ENCODE results near the gene LINGO1.

The LINGO1 gene

GRCh38 chr15:77567202-77567601 lies 65.5 kb downstream of the LINGO1 start:
- no peak for DNase-seq

DNA sequence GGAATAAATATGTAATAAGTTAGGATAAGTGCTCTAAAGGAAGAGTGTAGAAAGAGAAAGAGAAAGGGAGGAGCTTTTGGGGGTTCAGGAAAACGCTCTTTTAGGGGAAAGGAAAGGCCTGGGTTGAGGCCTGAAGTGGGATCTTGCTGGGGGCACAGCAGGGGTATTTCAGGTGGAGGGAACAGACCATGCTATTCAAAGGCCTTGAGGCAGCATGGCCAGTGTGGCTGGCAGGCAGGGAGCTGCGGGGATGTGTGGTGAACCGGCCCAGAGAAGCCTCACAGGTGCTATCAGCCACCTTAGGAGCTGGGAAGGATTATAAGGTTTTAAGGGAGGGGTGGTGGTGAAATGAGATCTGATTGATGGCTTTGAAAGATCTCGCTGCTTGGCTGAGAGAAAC lies 66.6 kb downstream of the LINGO1 start:
- DNase-seq: no peak

GRCh38 chr15:77565378-77565915 lies 67.3 kb downstream of the LINGO1 start:
- DNase-seq: no peak

DNA sequence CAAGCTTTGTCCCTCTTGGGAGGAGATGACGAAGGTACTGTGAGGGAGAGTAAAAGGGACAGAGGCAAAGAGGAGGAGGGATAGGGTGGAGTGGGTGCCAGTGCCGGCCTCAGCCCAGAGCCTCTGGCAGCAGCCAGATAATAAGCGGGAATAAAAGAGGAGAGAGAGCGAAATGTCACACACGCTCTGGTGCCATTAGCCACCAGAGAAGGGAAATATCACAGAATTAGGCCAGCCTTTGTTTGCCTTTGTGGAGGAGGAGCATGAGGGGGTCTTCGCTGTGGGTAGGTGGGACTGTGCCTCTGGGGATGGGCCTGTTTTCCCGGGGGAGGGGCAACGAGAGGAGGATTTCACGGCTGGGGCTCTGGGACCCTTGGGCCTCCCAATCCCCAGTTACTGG lies 67.8 kb downstream of the LINGO1 start:
- DNase-seq: no peak

GRCh38 chr15:77564341-77564740 lies 68.4 kb downstream of the LINGO1 start:
- DNase-seq: no peak

DNA sequence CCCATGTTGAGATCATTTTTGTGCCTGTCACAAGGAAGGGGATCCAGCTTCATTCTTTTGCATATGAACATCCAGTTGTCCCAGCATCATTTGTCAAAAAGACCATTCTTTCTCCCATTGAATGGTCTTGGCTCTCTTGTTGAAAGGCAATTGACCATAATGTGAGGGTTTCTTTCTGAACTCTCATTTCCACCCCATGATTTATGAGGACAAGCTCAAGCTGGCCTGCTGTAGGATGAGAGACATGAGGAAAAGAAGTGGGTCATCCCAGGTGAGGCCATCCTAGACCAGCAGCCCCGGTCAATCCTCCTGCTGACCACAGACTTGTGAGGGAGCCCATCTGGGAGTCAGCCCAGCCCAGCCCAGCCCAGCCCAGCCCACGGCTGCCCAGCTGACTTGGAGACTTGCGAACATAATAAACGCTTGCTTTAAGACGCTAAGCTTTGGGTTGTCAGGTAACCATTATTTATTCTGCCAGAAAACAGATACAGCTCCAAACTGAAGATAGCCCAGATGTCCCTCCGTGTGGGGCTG lies 69.0 kb downstream of the LINGO1 start:
- DNase-seq: no peak
